ENCODE measurements around the gene ISOC1.

ISOC1 gene

DNA sequence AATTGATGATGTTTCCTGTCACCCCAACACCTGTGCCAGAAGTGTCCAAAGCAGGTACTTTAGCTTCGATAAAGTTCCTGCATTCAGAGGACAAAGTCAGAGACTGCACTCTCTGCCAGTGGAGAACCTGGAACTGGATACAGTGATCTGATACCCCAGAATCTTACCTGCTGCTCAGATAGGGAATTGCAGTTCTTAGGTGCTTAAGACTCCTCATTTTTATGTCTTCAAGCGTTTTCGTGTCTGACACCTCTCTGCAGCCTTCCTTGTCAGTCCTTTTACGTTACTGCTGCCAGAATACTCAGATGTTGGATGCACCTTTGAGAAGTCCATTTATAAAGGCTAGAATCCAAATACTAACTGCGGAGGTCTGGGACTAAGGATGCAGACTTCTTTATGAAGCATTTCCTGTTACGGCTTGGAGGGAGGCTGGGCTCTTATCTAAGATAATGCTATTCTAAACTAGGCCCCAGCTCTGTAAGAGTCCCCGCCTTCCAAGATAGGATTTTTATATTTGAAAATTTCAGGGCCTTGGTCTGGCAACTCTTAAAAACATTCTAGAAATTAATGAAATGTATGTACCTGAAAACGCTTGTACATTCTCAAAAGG is 1.9 kb downstream of the ISOC1 start:
- no peaks in the 10 kb centered on the region for H3K27me3 ChIP-seq (ENCODE audit: low read depth, low read length)
- no peaks in the 10 kb centered on the region for H3K36me3 ChIP-seq (ENCODE audit: control insufficient read depth in 1 of 2, insufficient read depth in 2 of 2, low read length in 2 of 2)
- H3K9me3 ChIP-seq (ENCODE audit: control insufficient read depth in 1 of 2, low read length in 2 of 2) = no peaks in the 10 kb centered on the region
- H3K4me3 ChIP-seq (ENCODE audit: low read depth in 1 of 2, low read length in 2 of 2) = peak overlapping the region in 1 of 2 donors; percentile 14
- H3K4me1 ChIP-seq (ENCODE audit: control insufficient read depth in 1 of 2, insufficient read depth in 2 of 2, low read length in 2 of 2) = peaks cover 0 to 6% of the 10 kb centered on the region in 2 donors
- no peak overlapping the region for H3K27ac ChIP-seq (ENCODE audit: low read length)

DNA sequence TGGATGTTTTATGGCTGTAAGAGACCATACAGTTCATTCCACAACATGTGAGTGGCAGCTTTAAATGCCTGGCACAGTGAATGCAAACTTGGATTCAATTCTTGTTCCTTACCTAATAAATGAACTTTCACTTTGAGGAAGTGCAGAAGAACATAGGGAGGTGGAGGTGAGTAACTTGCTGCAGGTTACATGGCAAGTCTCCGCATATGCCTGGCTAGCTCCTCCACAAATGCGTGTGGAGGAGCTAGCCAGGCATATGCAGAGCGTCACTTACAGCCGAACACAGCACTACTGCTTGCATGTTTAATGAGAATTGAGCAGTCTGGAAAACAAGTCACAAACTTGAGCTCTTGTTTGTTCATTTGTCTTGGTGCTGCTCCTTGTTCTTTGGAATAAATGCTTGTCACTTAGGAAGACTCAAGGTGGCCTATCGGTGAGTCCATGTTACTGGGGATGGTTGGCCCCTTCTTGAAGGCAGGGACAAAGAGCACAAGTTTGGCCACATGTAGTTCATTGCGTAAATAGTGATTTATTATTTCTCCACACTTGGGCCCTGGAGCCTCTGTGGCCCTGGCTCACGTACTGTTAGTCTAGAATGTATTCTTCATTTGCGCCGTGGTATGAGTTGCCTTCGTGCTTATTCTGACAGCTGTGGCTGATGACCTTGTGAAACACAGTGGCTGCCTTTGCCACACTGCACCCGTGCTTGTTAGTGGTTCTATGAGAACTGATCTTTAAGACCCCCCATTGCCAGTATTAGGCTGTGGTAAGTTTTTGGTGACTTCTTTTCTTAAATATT is 3.1 kb downstream of the ISOC1 start:
- no peaks in the 10 kb centered on the region for H3K27me3 ChIP-seq (ENCODE audit: low read depth, low read length)
- H3K4me3 ChIP-seq (ENCODE audit: low read depth in 1 of 2, low read length in 2 of 2) = no peak overlapping the region
- no peaks in the 10 kb centered on the region for H3K36me3 ChIP-seq (ENCODE audit: control insufficient read depth in 1 of 2, insufficient read depth in 2 of 2, low read length in 2 of 2)
- no peaks in the 10 kb centered on the region for H3K9me3 ChIP-seq (ENCODE audit: control insufficient read depth in 1 of 2, low read length in 2 of 2)
- H3K4me1 ChIP-seq (ENCODE audit: control insufficient read depth in 1 of 2, insufficient read depth in 2 of 2, low read length in 2 of 2) = peaks cover 0 to 6% of the 10 kb centered on the region in 2 donors
- H3K27ac ChIP-seq (ENCODE audit: low read length) = no peak overlapping the region

DNA sequence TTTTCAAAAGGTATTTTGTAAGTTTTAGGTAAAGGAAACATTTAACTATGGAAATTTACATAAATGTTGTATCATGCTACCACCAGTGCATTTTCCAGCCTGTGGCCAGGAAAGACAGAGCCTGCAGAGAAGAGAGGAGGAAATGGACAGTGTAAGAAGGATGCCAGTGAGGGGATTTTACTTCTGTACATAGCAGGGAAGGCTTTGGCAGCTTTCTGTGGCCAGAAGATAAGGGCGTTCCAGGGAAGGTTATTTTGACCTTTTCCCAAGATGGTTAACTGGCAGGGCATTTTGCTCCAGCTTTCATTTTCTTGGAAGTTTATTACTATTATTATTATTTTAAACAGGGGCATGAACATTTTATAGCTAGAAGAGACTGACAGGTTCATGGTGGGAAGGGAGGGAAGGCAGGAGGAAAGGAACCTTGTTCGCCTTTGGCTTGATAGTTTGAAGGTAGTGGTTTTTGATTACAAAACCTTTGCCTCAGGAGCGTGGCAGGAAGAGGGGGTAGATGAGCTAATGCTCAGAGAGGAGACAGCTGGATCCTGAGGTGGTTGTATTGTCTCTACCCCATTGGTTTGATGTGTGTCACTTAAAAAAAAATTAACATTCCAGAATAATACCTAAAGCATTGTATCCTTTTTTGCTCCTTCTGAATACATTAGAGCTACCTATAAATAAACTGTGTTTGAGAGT is 4.1 kb downstream of the ISOC1 start:
- Histone ChIP-seq H3K27ac (ENCODE audit: low read length) (no peak overlapping the region), H3K4me3 (ENCODE audit: low read depth in 1 of 2, low read length in 2 of 2) (no peak overlapping the region), H3K36me3 (ENCODE audit: control insufficient read depth in 1 of 2, insufficient read depth in 2 of 2, low read length in 2 of 2) (no peaks in the 10 kb centered on the region), H3K27me3 (ENCODE audit: low read depth, low read length) (no peaks in the 10 kb centered on the region), H3K9me3 (ENCODE audit: control insufficient read depth in 1 of 2, low read length in 2 of 2) (no peaks in the 10 kb centered on the region), H3K4me1 (ENCODE audit: control insufficient read depth in 1 of 2, insufficient read depth in 2 of 2, low read length in 2 of 2) (peaks cover 0 to 6% of the 10 kb centered on the region in 2 donors)

DNA sequence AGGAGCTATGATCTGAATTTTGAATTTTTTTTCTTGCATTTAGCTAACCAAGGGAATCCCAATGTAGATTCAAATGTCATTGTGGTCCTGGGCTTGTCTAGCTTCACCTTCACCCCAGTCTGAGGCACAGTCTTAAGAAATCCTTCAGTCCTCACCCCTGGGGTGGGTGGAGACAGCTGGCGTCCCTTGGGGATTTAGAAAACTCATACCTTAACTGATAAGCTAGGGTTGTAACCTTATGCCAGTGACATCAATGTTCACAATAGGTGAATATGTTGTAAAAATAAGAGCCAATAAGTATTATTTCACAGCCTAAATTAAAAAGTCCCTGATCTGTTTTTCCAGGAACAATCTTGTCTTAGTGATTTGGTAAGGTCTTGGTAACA is 4.6 kb downstream of the ISOC1 start:
- H3K36me3 ChIP-seq (ENCODE audit: control insufficient read depth in 1 of 2, insufficient read depth in 2 of 2, low read length in 2 of 2) = no peaks in the 10 kb centered on the region
- no peaks in the 10 kb centered on the region for H3K27me3 ChIP-seq (ENCODE audit: low read depth, low read length)
- no peak overlapping the region for H3K4me3 ChIP-seq (ENCODE audit: low read depth in 1 of 2, low read length in 2 of 2)
- H3K9me3 ChIP-seq (ENCODE audit: control insufficient read depth in 1 of 2, low read length in 2 of 2) = no peaks in the 10 kb centered on the region
- peaks cover 0 to 6% of the 10 kb centered on the region in 2 donors for H3K4me1 ChIP-seq (ENCODE audit: control insufficient read depth in 1 of 2, insufficient read depth in 2 of 2, low read length in 2 of 2)
- H3K27ac ChIP-seq (ENCODE audit: low read length) = no peak overlapping the region

DNA sequence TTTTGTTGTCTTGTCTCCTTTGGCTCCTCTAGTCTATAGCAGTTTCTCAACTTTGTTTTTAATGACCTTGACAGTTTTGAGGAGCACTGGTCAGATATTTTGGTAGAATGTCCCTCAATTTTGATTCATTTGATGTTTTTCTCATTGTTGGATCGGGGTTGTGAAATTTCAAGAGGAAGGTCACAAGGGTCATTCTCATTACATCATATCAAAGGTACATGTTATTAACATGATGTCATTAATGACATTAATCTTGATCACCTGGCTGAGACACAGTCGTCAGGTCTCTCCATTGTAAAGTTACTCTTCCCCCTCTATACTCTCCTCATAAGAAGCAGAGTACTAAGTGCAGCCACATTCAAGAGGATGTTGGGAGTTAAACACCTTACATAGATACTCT is 7.2 kb downstream of the ISOC1 start:
- Histone ChIP-seq H3K9me3 (ENCODE audit: control insufficient read depth in 1 of 2, low read length in 2 of 2) (no peaks in the 10 kb centered on the region), H3K27me3 (ENCODE audit: low read depth, low read length) (no peaks in the 10 kb centered on the region), H3K36me3 (ENCODE audit: control insufficient read depth in 1 of 2, insufficient read depth in 2 of 2, low read length in 2 of 2) (peaks cover 3 to 4% of the 10 kb centered on the region in 2 donors), H3K4me3 (ENCODE audit: low read depth in 1 of 2, low read length in 2 of 2) (no peak overlapping the region), H3K4me1 (ENCODE audit: control insufficient read depth in 1 of 2, insufficient read depth in 2 of 2, low read length in 2 of 2) (no peaks in the 10 kb centered on the region), H3K27ac (ENCODE audit: low read length) (no peak overlapping the region)

DNA sequence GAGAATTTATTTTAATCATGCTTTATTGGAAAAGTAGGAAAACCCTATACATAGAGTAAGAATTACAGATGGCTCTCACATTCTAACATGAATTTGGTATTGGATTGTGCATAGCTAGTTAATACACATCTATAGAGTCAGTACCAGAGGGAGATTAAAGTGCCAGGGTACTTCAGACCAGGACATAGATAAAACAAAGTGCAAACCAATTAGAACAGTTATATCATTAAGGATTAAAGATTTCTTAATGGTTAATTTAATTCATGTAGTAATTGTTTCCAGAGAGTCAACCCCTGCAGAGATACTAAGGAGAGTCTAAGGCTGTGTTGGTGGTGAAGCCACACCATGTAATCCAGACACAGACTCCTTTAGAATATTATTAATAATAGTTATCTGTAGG is 8.8 kb downstream of the ISOC1 start:
- H3K27ac ChIP-seq (ENCODE audit: low read length) = no peak overlapping the region
- no peak overlapping the region for H3K4me3 ChIP-seq (ENCODE audit: low read depth in 1 of 2, low read length in 2 of 2)
- no peaks in the 10 kb centered on the region for H3K4me1 ChIP-seq (ENCODE audit: control insufficient read depth in 1 of 2, insufficient read depth in 2 of 2, low read length in 2 of 2)
- H3K27me3 ChIP-seq (ENCODE audit: low read depth, low read length) = no peaks in the 10 kb centered on the region
- H3K9me3 ChIP-seq (ENCODE audit: control insufficient read depth in 1 of 2, low read length in 2 of 2) = no peaks in the 10 kb centered on the region
- peaks cover 14 to 15% of the 10 kb centered on the region in 2 donors for H3K36me3 ChIP-seq (ENCODE audit: control insufficient read depth in 1 of 2, insufficient read depth in 2 of 2, low read length in 2 of 2)

DNA sequence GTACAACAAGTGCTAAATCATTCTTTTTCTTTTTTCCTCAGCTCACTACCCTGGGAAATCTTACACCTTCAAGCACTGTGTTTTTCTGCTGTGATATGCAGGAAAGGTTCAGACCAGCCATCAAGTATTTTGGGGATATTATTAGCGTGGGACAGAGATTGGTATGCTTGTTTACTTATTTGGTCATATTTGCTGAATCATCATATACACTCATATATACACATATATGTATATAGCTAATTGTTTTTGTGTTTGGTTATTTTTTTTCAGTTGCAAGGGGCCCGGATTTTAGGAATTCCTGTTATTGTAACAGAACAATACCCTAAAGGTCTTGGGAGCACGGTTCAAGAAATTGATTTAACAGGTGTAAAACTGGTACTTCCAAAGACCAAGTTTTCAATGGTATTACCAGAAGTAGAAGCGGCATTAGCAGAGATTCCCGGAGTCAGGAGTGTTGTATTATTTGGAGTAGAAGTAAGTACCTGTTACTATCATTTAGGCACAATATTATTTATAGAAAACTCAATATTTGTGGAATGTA is 10.4 kb downstream of the ISOC1 start:
- Histone ChIP-seq H3K27me3 (ENCODE audit: low read depth, low read length) (no peaks in the 10 kb centered on the region), H3K36me3 (ENCODE audit: control insufficient read depth in 1 of 2, insufficient read depth in 2 of 2, low read length in 2 of 2) (peaks cover 14 to 15% of the 10 kb centered on the region in 2 donors), H3K27ac (ENCODE audit: low read length) (no peak overlapping the region), H3K4me3 (ENCODE audit: low read depth in 1 of 2, low read length in 2 of 2) (no peak overlapping the region), H3K9me3 (ENCODE audit: control insufficient read depth in 1 of 2, low read length in 2 of 2) (no peaks in the 10 kb centered on the region), H3K4me1 (ENCODE audit: control insufficient read depth in 1 of 2, insufficient read depth in 2 of 2, low read length in 2 of 2) (no peaks in the 10 kb centered on the region)

DNA sequence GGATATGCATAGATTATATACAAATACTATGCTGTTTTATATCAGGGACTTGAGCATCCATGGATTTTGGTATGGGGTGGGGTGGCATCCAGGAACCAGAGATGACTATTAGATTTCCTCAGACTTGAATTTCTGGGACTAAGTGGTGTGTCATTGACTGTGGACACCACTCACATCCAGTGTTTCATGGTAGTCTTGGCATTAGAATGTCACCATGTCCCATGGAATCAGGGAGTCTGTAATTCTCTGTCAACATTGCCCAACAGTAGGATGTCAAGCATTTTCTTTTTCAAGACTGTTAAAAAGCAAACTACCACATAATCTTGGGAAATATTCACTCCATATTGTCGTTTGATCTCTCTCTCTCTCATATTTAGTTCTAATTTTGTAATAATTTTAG is 13.1 kb downstream of the ISOC1 start:
- Histone ChIP-seq H3K36me3 (ENCODE audit: control insufficient read depth in 1 of 2, insufficient read depth in 2 of 2, low read length in 2 of 2) (peaks cover 14 to 15% of the 10 kb centered on the region in 2 donors), H3K4me3 (ENCODE audit: low read depth in 1 of 2, low read length in 2 of 2) (no peak overlapping the region), H3K27me3 (ENCODE audit: low read depth, low read length) (no peaks in the 10 kb centered on the region), H3K27ac (ENCODE audit: low read length) (no peak overlapping the region), H3K4me1 (ENCODE audit: control insufficient read depth in 1 of 2, insufficient read depth in 2 of 2, low read length in 2 of 2) (no peaks in the 10 kb centered on the region), H3K9me3 (ENCODE audit: control insufficient read depth in 1 of 2, low read length in 2 of 2) (no peaks in the 10 kb centered on the region)

DNA sequence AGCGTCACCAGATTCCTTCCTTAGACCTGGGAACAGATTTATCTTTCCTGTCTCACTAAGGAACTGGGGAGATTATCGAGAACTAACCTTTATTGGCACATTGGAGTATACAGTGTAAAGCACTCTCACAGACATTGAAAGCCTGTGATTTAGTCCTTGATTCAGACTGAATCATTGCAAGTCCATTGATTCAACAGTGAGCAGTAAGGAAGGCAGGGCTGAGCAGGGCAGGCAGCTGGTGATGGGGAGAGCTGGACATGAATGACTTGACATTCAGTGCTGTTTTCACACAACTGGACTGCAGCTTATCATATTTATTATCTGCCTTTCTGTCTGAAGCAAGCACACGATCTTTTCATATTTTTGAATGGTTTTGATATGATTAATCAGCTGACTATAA is 16.2 kb downstream of the ISOC1 start:
- Histone ChIP-seq H3K27me3 (ENCODE audit: low read depth, low read length) (no peaks in the 10 kb centered on the region), H3K36me3 (ENCODE audit: control insufficient read depth in 1 of 2, insufficient read depth in 2 of 2, low read length in 2 of 2) (peaks cover 14 to 15% of the 10 kb centered on the region in 2 donors), H3K4me3 (ENCODE audit: low read depth in 1 of 2, low read length in 2 of 2) (no peak overlapping the region), H3K27ac (ENCODE audit: low read length) (no peak overlapping the region), H3K9me3 (ENCODE audit: control insufficient read depth in 1 of 2, low read length in 2 of 2) (no peaks in the 10 kb centered on the region), H3K4me1 (ENCODE audit: control insufficient read depth in 1 of 2, insufficient read depth in 2 of 2, low read length in 2 of 2) (no peaks in the 10 kb centered on the region)

DNA sequence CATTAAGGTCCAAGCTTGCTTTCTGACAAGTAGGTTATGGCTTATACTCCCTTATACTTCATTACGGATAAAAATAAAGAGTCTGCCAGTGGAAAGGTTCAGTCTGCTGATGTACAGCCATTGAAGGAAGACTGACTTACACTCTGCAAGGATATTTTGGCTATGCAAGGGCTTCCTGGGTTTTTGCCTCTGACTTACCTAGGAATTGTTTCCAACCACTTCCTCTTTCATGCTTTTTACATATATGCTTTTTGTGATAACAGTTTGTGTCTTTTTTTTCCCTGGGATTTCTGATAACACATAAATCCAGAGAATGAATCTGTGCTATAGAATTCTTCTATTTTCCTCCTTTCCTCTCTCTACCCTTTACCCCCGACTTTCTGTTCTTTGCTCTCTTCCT is 16.8 kb downstream of the ISOC1 start:
- no peaks in the 10 kb centered on the region for H3K27me3 ChIP-seq (ENCODE audit: low read depth, low read length)
- H3K4me1 ChIP-seq (ENCODE audit: control insufficient read depth in 1 of 2, insufficient read depth in 2 of 2, low read length in 2 of 2) = no peaks in the 10 kb centered on the region
- peaks cover 14 to 15% of the 10 kb centered on the region in 2 donors for H3K36me3 ChIP-seq (ENCODE audit: control insufficient read depth in 1 of 2, insufficient read depth in 2 of 2, low read length in 2 of 2)
- no peak overlapping the region for H3K27ac ChIP-seq (ENCODE audit: low read length)
- H3K4me3 ChIP-seq (ENCODE audit: low read depth in 1 of 2, low read length in 2 of 2) = no peak overlapping the region
- H3K9me3 ChIP-seq (ENCODE audit: control insufficient read depth in 1 of 2, low read length in 2 of 2) = no peaks in the 10 kb centered on the region

DNA sequence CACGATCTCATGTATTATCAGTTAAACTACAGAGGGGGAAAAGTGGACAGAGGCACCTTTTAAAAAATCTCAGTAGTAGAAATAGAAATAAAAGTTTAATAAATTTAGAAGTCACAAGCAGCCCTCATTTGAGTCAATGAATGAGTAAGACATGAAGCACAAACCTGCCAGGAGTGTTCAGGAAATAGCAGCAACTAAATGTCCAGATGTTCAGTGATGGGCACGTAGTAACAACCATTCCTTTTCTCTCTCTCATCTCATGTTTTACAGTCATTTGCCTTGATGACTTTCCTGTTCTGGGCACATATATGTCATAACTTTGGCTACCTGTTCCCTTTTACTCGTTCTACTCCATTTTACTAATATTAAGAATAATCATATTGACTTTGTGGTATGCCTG is 17.7 kb downstream of the ISOC1 start:
- no peak overlapping the region for H3K4me3 ChIP-seq (ENCODE audit: low read depth in 1 of 2, low read length in 2 of 2)
- peaks cover 7% of the 10 kb centered on the region in 2 donors for H3K36me3 ChIP-seq (ENCODE audit: control insufficient read depth in 1 of 2, insufficient read depth in 2 of 2, low read length in 2 of 2)
- H3K9me3 ChIP-seq (ENCODE audit: control insufficient read depth in 1 of 2, low read length in 2 of 2) = no peaks in the 10 kb centered on the region
- no peak overlapping the region for H3K27ac ChIP-seq (ENCODE audit: low read length)
- H3K27me3 ChIP-seq (ENCODE audit: low read depth, low read length) = no peaks in the 10 kb centered on the region
- no peaks in the 10 kb centered on the region for H3K4me1 ChIP-seq (ENCODE audit: control insufficient read depth in 1 of 2, insufficient read depth in 2 of 2, low read length in 2 of 2)

Data from muscle layer of duodenum (tissue), 2 donors.